SH-SY5Y (cell line): ENCODE measurements around the gene PSMA7.

Source experiments
- GATA2 ChIP-seq: IDR thresholded peaks from 2 replicates; pipeline ENCODE4 v1.6.1; 2011; ENCODE audit warnings: mild to moderate bottlenecking, low read depth, low read length
- GATA3 ChIP-seq: IDR thresholded peaks from 2 replicates; pipeline ENCODE4 v1.6.1; 2011; ENCODE audit warnings: low read depth, mild to moderate bottlenecking, low read length, moderate library complexity

DNA sequence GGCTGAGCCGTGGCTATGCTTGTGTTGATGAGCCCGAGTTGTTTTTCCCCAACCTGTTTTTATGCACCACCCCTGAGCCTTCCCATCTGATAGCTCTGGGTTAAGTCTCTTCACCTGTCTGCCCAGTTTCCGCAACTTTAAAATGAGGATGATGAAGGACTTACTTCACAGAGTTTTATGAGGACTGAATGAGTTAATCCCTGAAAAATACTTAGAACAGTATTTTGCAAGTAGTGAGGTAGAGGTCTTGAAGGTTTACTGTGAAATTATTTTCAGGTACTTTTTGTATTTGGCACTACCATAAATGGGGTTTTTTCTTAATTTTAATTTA is 42.9 kb upstream of the PSMA7 start:
- no peak for TF ChIP-seq GATA2
- no peak for TF ChIP-seq GATA3
